Esophagus muscularis mucosa (tissue), 4 donors: ENCODE measurements around the gene DGKZ. TPM values are rescaled to one million over a fixed set of nuclear protein-coding genes. Genes with fewer than 3 reads are reported as not detected.

ENCODE experiments used
- DNase-seq: peaks from one replicate; pipeline ENCODE4 v3.0.0-alpha.2; 2017; ENCODE audit errors: extremely low spot score
- H3K27ac ChIP-seq, 4 donors: fragments of 200-600 bp; sonication (generic); replicated peaks in 1 of 4; 1 replicate in 3 of 4; 2 replicates in 1 of 4; pipeline ENCODE4 v1.5.1; 2016 to 2019; ENCODE audit warnings: mild to moderate bottlenecking in 1 of 4
- H3K27me3 ChIP-seq, 4 donors: fragments of 200-600 bp; sonication (generic); one replicate each; pipeline versions ENCODE4 v1.5.1 to v1.6.0; 2016 to 2019
- H3K36me3 ChIP-seq, 4 donors: fragments of 200-600 bp; sonication (generic); one replicate each; pipeline ENCODE4 v1.5.1; 2016 to 2019
- H3K4me1 ChIP-seq, 4 donors: fragments of 200-600 bp; sonication (generic); one replicate each; pipeline ENCODE4 v1.5.1; 2016 to 2019
- H3K4me3 ChIP-seq, 4 donors: fragments of 200-600 bp; sonication (generic); 1 replicate in 2 of 4; 2 replicates in 2 of 4; pipeline ENCODE4 v1.5.1; 2016 to 2019; ENCODE audit warnings: mild to moderate bottlenecking in 4 of 4, moderate library complexity in 1 of 4
- H3K9me3 ChIP-seq, 4 donors: fragments of 200-600 bp; sonication (generic); 1 replicate in 3 of 4; 2 replicates in 1 of 4; pipeline ENCODE4 v1.5.1; 2016 to 2019
- EP300 ChIP-seq: sonication (generic); formaldehyde crosslinking; IDR thresholded peaks from one replicate; pipeline ENCODE4 v1.6.1; 2017; ENCODE audit warnings: antibody characterized with exemption
- POLR2A ChIP-seq: fragments of 450-650 bp; IDR thresholded peaks from one replicate; pipeline ENCODE4 v1.6.1; 2017; ENCODE audit warnings: antibody characterized with exemption, moderate library complexity, mild to moderate bottlenecking, low read depth
- POLR2AphosphoS5 ChIP-seq, 2 donors: sonication (generic); formaldehyde crosslinking; IDR thresholded peaks; one replicate each; pipeline ENCODE4 v1.6.1; 2017; ENCODE audit warnings: antibody characterized with exemption in 2 of 2
- WGBS: methylation state at CpG from one replicate; pipeline ENCODE4 v1.1.5; 2018; 5-methylcytosine and 5-hydroxymethylcytosine counted together
- intact Hi-C: fragments of 100-400 bp; cut with DNase I; formaldehyde crosslinking; loops from one replicate; pipeline ENCODE4 v1.15.1; 2023
- total RNA-seq, 4 donors: library from RNA; depleted of rRNA; stranded (reverse); fragments of >200 nt; gene quantifications; one replicate each; pipeline versions ENCODE4 v1.1.0 to v1.2.1, GENCODE V29; 2016
- TF ChIP-seq, protein P1 (sequence below), 3 experiments: fragments of 200-600 bp in 2 of 3; fragments of 450-650 bp in 1 of 3; sonication (generic) in 2 of 3; IDR thresholded peaks; one replicate each; pipeline ENCODE4 v1.5.1; 2017 to 2019; ENCODE audit warnings: antibody characterized with exemption in 3 of 3, mild to moderate bottlenecking in 2 of 3, moderate library complexity in 1 of 3

Gene DGKZ
- total RNA-seq, 4 donors from 2014 or later, result 39.4 to 85.8 (median 55.4) TPM

DNA sequence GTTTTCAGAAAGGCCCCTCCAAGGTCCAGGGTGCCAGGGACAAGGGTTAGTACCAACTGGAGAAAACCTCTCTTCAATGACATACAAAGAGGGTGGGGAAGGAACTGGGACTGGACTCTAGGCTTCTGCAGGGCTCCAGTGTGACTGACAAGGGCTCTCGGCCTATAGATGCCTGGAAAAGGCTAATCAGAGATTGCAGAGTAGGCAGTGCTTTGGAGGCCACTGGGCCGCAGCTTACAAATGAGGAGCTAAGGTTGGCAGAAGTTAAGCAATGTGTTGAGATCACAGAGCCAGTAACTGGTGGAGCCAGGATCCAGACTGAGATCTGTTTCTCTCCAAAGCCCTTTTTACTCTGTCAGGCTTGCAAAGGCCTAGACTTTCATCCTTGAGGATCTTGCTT, 7.4 kb upstream of the DGKZ start:
- peaks cover 31 to 50% (median 42%) of the 10 kb centered on the region in 4 donors for H3K4me1 ChIP-seq
- peak overlapping the region; percentile 75 to 85 (median 82) for H3K27ac ChIP-seq
- no peak overlapping the region for H3K4me3 ChIP-seq
- no peak for DNase-seq
- H3K27me3 ChIP-seq, result no peaks in the 10 kb centered on the region
- no peaks in the 10 kb centered on the region for H3K36me3 ChIP-seq
- intact Hi-C loops, result no loop called here
- no peaks in the 10 kb centered on the region for H3K9me3 ChIP-seq
- WGBS, result 78% methylated on average over 2 of the region's 2 CpGs
- TF ChIP-seq POLR2A, result no peak
- TF ChIP-seq, protein P1, sequence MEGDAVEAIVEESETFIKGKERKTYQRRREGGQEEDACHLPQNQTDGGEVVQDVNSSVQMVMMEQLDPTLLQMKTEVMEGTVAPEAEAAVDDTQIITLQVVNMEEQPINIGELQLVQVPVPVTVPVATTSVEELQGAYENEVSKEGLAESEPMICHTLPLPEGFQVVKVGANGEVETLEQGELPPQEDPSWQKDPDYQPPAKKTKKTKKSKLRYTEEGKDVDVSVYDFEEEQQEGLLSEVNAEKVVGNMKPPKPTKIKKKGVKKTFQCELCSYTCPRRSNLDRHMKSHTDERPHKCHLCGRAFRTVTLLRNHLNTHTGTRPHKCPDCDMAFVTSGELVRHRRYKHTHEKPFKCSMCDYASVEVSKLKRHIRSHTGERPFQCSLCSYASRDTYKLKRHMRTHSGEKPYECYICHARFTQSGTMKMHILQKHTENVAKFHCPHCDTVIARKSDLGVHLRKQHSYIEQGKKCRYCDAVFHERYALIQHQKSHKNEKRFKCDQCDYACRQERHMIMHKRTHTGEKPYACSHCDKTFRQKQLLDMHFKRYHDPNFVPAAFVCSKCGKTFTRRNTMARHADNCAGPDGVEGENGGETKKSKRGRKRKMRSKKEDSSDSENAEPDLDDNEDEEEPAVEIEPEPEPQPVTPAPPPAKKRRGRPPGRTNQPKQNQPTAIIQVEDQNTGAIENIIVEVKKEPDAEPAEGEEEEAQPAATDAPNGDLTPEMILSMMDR (IDR thresholded peaks at IDR 0.05), result no peak
- TF ChIP-seq POLR2AphosphoS5 (IDR thresholded peaks at IDR 0.05), result no peak
- no peak for TF ChIP-seq EP300

DNA sequence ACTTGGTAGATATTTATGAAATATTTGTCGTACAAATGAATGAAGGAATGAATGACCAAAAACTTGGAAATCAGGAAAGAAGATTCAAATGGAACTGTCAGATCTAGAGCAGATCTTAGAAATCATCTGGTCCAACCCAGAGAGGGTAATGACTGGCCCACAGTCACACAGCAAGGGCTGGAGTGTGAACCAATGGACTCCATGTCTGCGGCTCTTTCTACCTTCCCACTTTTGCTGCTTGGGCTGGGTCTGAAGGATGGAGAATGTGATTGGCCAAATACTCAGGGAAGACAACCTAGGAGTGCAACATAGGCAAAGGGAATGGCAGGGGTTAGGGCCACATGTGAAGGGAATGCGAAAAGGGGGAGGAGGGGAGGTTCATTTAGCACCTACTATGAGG, 5.8 kb upstream of the DGKZ start:
- Histone ChIP-seq H3K4me3 (no peak overlapping the region), H3K36me3 (no peaks in the 10 kb centered on the region), H3K4me1 (peaks cover 36 to 59% (median 45%) of the 10 kb centered on the region in 4 donors), H3K9me3 (no peaks in the 10 kb centered on the region), H3K27ac (peak overlapping the region in 2 of 4 donors; percentile 10 to 43), H3K27me3 (no peaks in the 10 kb centered on the region)
- no peak for DNase-seq
- intact Hi-C loops, result no loop called here
- WGBS, result 98% methylated on average over 3 of the region's 3 CpGs
- TF ChIP-seq, protein P1 (IDR thresholded peaks at IDR 0.05), result no peak
- TF ChIP-seq EP300, result no peak
- TF ChIP-seq POLR2AphosphoS5 (IDR thresholded peaks at IDR 0.05), result no peak
- TF ChIP-seq POLR2A, result no peak

DNA sequence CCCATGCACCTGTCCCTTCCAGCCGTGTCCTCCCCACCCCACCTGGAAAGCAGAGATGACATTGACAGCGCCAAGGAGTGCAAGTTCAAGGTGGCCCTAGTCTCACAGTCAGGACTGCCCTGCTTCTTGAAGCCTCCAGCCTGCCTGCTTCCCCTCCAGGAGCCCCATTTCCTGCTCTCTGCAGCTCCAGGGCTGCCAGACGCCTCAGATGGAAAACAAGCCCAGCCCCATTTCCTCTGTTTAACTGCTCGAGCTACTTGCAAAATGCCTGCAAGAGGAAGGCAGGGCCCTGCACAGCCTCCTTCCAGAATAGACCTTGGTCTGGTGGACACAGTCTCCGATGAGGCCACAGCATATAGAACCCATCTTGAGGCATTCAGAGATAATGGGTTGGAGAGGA, 5.0 kb upstream of the DGKZ start:
- peaks cover 42 to 66% (median 50%) of the 10 kb centered on the region in 4 donors for H3K4me1 ChIP-seq

DNA sequence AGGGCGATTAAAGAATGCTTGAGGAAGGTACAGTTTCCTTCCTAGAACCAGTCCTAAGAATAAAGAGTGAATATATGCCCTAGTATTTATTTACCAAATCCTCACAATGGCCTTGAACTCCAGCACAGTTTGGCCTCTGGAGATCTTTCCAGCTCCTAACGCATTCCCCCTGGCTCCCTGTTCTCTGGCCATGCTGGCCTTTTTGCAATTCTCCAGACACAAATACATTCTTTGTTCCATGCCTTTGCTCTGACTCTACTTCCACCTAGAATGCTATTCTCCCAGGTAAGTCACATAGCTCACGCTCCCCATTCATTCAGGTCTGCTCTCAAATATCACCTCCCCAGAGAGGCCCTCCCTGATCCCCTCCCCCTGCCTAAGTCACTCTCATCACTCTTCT, 3.7 kb upstream of the DGKZ start:
- WGBS, result 80% methylated on average over 3 of the region's 3 CpGs
- no peak for DNase-seq
- intact Hi-C loops, result no loop called here
- Histone ChIP-seq H3K4me3 (no peak overlapping the region), H3K36me3 (no peaks in the 10 kb centered on the region), H3K9me3 (no peaks in the 10 kb centered on the region), H3K27ac (no peak overlapping the region), H3K4me1 (peaks cover 44 to 64% (median 49%) of the 10 kb centered on the region in 4 donors), H3K27me3 (no peaks in the 10 kb centered on the region)
- TF ChIP-seq, protein P1 (IDR thresholded peaks at IDR 0.05), result no peak
- no peak for TF ChIP-seq POLR2A
- TF ChIP-seq POLR2AphosphoS5 (IDR thresholded peaks at IDR 0.05), result no peak
- no peak for TF ChIP-seq EP300

More for the DNA sequence above, 5.0 kb upstream of the DGKZ start:
- intact Hi-C loops, result no loop called here
- WGBS, result 40% methylated on average over 4 of the region's 5 CpGs
- no peaks in the 10 kb centered on the region for H3K9me3 ChIP-seq
- H3K27ac ChIP-seq, result peak overlapping the region in 3 of 4 donors; percentile 10 to 43 (median 25)
- H3K27me3 ChIP-seq, result no peaks in the 10 kb centered on the region
- no peaks in the 10 kb centered on the region for H3K36me3 ChIP-seq
- no peak overlapping the region for H3K4me3 ChIP-seq
- DNase-seq, result no peak
- no peak for TF ChIP-seq EP300
- TF ChIP-seq POLR2AphosphoS5 (IDR thresholded peaks at IDR 0.05), result no peak

DNA sequence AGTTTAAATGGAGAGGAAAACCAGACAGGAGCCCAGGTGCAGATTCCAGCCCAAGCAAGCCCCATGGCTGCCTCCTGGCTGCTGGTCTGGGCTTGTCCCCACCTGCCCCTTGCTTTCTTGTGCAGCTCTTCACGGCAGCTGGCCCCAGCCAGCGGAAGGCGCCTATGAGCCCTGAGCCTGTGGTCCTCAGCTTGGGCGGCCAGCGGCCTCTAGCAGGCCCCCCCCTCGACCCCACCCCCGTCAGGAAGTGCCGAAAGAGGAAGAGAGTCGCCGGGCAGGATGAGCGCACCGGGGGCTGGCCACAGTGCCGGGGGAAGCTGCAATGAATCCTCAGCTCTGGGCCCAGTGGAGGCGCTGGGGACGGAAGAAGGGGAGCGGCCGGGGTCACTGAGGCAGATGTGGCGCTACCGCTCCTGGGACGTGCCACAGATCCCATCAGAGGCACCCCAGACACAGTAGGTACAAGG, 2.1 kb upstream of the DGKZ start:
- Histone ChIP-seq H3K36me3 (no peaks in the 10 kb centered on the region), H3K27me3 (no peaks in the 10 kb centered on the region), H3K9me3 (no peaks in the 10 kb centered on the region), H3K27ac (peak overlapping the region; percentile 49 to 62 (median 56)), H3K4me3 (peak overlapping the region; percentile 90 to 94 (median 92)), H3K4me1 (peaks cover 43 to 64% (median 48%) of the 10 kb centered on the region in 4 donors)
- intact Hi-C loops, result no loop called here
- TF ChIP-seq, protein P1 (IDR thresholded peaks at IDR 0.05), result no peak
- TF ChIP-seq POLR2AphosphoS5 (IDR thresholded peaks at IDR 0.05) (peak in 1 of 2 donors; percentile 5), POLR2A (no peak)
- no peak for DNase-seq
- 60% methylated on average over 12 of the region's 20 CpGs for WGBS
